Measurements from ENCODE around the gene ROBO2.

The ROBO2 gene

DNA sequence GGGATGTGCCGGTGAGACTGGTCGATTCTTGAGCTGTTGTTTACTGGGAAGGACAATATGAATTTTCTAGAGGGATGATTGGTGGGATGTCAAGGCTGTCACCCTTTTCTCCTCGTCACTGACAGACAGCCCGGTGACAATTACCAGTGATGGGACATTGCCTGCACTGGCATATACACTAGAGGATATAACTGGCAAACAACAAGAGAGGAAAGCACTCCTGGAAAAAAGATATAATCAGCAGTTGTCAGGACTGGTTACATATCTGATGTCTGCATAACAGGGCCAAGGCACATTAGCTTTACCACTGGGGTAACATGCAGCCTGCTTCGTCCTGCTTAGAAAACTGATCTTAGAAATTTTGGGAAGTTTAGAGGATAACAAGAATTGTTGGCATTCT is 131.1 kb downstream of the ROBO2 start:
- DNase-seq, result no peak
- in situ Hi-C loops (cut with HindIII; ENCODE audit: low pct_ligation_motif_present, low pct_unique_long_range_greater_than_20kb, low sequenced_read_pairs), result no loop called here

DNA sequence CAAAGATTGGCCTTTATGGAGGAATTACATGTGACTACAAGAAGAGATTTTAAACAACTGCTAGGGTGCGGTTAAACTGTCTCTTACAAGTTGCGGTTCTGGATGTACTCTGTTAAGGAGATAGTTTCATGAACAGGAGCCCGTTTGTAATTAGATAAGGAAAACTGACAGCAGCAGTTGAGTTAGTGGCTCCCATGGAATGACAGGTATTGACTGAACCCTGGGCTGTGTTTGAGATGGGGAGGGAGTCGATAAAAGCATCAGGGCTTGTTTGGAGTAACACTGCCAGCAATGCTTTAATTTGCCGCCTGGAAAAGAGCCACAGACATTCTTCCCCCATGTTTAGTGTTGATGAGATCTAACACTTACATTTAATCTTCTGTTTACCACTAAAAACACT is 139.9 kb downstream of the ROBO2 start:
- in situ Hi-C loops (cut with HindIII; ENCODE audit: low pct_ligation_motif_present, low pct_unique_long_range_greater_than_20kb, low sequenced_read_pairs), result no loop called here
- DNase-seq, result no peak

DNA sequence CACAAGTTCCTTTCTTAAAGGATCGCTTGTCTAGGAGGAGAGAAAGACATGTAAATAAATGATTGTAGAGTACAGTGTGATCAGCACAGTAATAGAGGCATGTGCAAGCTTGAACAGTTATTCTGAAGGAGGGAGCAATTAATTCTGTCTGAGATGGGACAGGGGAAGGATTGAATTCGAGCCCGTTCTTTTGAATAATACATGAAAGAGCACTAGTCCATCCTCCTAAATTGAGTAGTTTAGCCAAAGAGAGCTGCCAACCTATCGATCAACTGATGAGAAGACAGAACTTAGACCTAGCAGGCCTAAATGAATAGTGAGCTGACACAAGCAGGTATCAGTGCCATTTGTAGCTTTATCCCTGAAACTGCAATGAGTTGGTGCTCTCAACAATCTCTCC is 142.4 kb downstream of the ROBO2 start:
- no peak for DNase-seq
- in situ Hi-C loops (cut with HindIII; ENCODE audit: low pct_ligation_motif_present, low pct_unique_long_range_greater_than_20kb, low sequenced_read_pairs), result no loop called here

DNA sequence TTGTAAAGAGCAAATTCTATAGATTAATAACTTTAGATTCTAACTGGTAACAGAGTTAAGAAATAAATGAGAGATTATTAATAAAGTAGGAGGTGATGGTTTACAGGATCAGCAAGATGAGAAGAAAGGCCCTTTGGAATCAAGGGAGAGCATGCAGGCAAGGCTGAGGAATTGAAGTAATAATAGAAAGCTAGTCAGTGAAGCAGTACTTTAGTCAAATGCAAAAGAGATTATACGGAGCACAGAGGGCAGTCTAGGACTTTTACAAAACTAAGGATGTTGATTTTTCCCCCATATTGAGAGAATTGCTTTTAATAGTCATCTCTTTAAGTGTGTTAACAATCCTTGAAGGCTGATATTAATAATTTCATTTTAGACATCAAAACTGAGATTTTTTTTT is 146.4 kb downstream of the ROBO2 start:
- no peak for DNase-seq
- in situ Hi-C loops (cut with HindIII; ENCODE audit: low pct_ligation_motif_present, low pct_unique_long_range_greater_than_20kb, low sequenced_read_pairs), result no loop called here

DNA sequence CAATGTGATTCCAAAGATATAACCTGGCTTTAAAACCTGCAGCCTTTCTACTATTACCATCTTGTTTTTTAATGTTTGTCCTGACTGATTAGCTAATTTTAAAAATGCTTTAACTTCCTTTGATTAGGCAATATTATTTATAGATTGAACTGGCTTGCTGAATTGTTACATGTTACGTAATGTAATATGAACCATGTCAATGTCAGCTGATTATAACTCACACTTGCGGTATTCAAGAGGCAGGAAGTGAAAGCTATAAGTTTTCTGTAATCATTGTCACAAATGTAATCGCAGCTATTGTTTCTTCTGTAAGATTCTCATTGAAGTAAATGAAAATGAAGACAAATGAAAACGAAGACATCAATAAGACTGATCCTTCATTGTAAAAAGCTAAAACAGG is 146.8 kb downstream of the ROBO2 start:
- in situ Hi-C loops (cut with HindIII; ENCODE audit: low pct_ligation_motif_present, low pct_unique_long_range_greater_than_20kb, low sequenced_read_pairs), result no loop called here
- no peak for DNase-seq

DNA sequence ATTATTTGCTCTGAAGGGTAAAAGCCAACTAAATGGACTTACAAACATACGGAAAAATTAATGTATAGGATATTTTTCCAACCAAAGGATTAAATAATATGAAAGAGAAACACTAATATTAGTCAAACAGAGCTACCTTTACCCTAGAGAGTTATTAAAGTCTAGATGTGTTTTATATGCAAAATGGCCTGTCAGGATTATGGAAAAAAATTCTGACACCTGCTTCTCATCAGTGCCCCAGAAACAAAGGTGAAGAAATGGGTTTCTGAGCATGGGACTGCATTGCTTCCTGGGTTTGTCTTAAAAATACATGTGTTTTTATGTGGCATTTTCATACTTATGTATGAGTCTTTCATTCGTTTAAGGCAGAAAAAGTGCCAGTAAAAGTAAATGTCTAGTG is 148.3 kb downstream of the ROBO2 start:
- in situ Hi-C loops (cut with HindIII; ENCODE audit: low pct_ligation_motif_present, low pct_unique_long_range_greater_than_20kb, low sequenced_read_pairs), result no loop called here

DNA sequence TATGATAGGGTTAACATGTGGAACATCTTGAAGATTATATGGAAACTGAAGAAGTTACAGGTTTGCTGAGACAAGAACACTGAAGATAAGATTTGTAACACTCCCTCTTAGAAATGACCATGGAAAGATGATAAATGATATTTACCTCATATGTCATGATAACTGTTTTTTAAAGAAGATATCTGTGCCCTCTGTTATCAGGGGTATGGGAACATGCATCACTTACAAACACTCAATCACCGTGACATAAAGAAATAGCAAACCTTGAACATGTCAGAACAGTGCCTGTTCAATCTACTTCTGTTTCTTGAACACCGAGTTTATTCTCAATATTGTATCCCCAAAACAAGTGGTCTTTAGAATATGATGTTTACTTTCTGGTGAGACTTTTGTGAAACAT is 149.4 kb downstream of the ROBO2 start:
- no peak for DNase-seq

More for the DNA sequence above, 148.3 kb downstream of the ROBO2 start:
- DNase-seq, result no peak

DNA sequence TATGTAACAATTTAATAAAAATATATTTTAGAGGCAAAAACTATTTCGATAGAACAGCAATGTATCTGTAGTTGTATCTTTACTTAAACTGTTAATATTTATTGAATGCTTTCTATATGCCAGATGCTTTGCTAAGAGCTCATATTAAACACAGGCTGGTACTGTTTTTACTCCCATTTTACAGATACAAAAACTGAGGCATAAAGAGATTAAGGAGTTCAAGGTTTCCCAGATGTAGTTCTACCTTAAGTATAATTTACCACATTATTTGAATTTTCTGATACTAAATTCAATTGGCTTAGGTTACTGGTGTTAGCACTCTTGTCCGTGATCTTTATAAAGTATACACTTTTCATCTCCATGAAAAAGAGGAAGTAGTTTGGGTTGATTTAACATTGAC is 149.8 kb downstream of the ROBO2 start:
- in situ Hi-C loops (cut with HindIII; ENCODE audit: low pct_ligation_motif_present, low pct_unique_long_range_greater_than_20kb, low sequenced_read_pairs), result no loop called here
- DNase-seq, result no peak

More for the DNA sequence above, 149.4 kb downstream of the ROBO2 start:
- in situ Hi-C loops (cut with HindIII; ENCODE audit: low pct_ligation_motif_present, low pct_unique_long_range_greater_than_20kb, low sequenced_read_pairs), result no loop called here

DNA sequence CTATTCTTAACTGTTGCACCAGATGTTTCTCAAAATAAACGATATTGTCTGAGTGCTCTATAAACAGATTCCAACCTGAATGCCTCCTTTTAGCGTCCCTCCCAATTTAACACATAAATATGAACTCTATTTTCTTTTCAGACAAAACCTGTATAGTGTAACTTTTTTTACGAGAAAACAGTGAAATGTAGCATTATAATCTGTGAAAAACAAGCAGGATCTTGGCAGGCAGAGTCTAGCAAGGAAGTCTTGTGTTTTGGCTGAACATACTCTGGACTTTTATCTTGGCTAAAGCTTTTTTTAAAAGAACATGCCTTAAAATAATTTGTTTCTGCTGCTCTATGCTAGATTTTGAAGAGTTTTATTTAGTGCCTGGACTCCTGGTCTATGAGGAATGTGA is 150.5 kb downstream of the ROBO2 start:
- DNase-seq, result no peak
- in situ Hi-C loops (cut with HindIII; ENCODE audit: low pct_ligation_motif_present, low pct_unique_long_range_greater_than_20kb, low sequenced_read_pairs), result no loop called here

DNA sequence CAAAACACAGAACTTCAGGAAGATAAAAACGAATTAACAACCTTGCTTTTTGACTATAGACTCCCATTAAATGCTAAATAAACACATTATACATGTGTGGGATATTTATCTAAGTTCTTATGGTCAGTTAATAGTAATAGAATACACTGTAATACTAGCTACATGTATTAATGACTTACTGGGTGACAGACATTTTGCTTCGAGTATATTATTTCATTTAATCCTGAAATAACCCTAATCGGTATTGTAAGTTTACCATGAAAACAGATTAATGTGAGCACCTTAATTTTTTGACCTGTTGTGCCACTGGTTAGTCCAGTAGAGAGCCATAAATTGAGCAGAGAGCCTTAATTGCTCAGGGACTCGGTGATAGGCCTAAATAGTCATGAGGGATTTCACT is 151.1 kb downstream of the ROBO2 start:
- in situ Hi-C loops (cut with HindIII; ENCODE audit: low pct_ligation_motif_present, low pct_unique_long_range_greater_than_20kb, low sequenced_read_pairs), result no loop called here

DNA sequence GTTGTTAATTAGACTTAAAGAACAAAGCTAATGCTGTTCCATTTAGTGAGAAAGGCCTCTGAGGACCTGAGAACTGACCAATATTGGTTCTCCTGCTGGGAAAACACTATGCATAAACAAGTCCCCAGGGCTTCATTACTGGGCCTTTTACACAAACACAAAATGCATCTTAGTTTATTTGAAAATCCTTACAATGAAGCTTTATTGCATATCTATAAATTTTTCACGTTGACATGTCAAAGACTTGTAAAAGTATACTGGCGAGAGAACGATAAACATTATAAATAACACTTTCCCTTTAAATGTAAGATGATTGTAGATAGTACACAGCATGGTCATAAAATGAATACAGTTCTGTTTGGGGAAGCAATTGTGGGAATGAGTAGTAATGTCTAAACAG is 151.7 kb downstream of the ROBO2 start:
- in situ Hi-C loops (cut with HindIII; ENCODE audit: low pct_ligation_motif_present, low pct_unique_long_range_greater_than_20kb, low sequenced_read_pairs), result no loop called here
- no peak for DNase-seq

More for the DNA sequence above, 151.1 kb downstream of the ROBO2 start:
- DNase-seq, result no peak

DNA sequence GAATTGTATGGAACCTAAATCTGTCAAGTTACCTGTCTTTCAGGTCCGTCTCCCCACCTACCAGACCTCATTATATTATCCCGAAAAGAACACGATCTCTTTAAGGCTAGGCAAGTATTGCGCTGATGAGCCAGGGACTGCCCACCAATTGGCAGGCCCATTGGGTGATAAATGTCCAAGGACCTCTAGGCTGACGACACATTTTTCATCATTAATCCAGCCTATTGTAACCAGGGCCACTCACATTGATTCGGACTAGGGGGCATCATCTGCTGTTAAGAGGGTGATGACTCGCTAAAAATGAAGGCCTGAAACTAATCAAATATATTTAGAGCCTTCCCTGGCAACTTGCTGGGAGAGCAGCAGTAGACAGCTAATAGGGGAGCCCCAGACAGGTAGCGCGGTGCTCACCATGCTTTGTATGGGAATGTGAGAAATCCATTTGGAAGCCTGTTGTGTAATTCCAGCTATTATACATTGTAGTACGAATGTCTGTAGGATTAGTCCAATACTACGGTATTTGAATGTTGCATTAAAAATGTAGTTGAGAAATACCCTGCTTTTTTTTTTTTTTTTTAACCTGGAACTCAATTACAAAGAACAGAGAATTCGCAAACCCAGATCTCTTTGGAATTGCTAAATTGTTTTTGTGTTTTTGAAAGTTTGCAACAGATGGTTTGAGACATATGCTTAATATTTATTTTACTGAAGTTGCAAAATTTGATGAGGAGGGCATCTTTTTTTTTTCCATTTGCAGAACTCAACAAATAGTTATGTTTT is 156.1 kb downstream of the ROBO2 start:
- DNase-seq, result no peak
- in situ Hi-C loops (cut with HindIII; ENCODE audit: low pct_ligation_motif_present, low pct_unique_long_range_greater_than_20kb, low sequenced_read_pairs), result no loop called here

DNA sequence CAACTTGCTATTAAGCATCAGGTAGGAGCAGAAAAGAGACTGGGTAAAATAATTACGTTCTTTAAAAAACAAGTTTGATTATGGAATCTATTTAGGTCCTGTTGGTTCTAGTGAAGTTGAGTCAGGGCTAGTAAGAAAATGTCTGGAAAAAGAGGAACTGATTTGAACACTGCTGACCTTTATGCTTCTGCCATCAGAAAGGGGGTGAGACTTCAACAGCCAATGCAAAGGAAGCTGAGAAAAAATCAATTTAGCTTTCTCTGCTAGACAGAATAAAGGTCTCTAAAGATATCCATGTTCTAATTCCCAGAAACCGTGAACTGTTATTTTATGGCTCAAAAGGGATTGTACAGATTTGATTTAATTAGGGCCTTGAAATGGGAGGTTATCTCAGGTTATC is 157.5 kb downstream of the ROBO2 start:
- DNase-seq, result no peak
- in situ Hi-C loops (cut with HindIII; ENCODE audit: low pct_ligation_motif_present, low pct_unique_long_range_greater_than_20kb, low sequenced_read_pairs), result no loop called here

DNA sequence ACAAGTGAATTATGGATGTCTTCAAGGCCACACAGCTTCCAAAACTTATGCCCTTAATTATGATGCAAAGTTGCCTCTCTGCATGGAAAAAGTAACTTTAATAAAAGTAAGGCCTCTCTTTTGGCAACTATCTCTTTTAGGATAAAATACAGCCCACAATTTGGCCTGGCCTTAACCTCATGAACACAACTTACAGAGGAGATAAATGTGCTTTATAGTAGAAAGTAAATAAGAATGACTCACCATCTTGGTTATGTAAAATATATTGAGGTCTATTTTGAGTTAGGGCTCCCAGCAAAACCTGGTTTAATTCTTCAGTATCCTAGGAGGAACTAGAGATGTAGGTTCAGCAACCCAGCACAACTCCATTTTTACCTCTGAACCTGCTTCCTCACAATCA is 164.0 kb downstream of the ROBO2 start:
- in situ Hi-C loops (cut with HindIII; ENCODE audit: low pct_ligation_motif_present, low pct_unique_long_range_greater_than_20kb, low sequenced_read_pairs), result no loop called here
- no peak for DNase-seq

DNA sequence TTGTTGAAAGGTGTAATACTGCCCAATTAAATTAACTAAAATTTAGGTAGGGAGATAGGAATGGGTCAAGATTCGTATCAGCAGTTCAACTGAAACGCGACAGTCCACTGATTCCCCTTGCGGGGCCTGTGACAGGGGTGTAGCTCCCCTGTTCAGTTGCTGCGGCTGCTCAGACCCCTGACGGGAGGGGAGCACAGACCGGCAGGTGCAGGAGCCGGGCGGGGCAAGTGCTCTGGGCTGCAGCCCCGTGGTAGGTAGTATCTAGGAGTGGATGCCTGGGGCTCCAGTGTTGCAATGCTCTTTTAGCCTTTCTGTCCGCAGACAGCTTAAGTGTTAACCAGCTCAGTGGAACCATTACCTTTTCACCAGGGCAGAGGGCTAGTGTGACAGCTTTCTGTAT is 164.9 kb downstream of the ROBO2 start:
- in situ Hi-C loops (cut with HindIII; ENCODE audit: low pct_ligation_motif_present, low pct_unique_long_range_greater_than_20kb, low sequenced_read_pairs), result no loop called here
- DNase-seq, result no peak

DNA sequence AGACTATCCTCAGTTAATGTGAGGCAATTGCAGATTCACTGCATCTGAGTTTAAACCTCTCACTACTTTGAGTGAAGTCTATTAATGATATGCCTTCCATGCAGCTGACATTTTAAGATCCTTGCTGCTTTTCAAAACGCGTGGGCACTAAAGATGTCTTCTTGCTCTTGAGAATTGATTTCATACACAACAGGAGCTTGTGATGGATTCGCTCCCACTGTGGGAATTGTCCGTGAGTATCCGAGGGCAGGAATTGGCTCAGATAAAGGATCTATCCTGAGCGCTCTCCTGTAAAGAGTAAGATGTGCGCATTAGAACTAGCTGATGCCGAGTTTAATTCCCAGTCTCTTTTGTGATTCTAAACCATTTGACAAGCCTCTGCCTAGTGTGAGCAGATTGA is 167.9 kb downstream of the ROBO2 start:
- DNase-seq, result no peak
- in situ Hi-C loops (cut with HindIII; ENCODE audit: low pct_ligation_motif_present, low pct_unique_long_range_greater_than_20kb, low sequenced_read_pairs), result no loop called here

DNA sequence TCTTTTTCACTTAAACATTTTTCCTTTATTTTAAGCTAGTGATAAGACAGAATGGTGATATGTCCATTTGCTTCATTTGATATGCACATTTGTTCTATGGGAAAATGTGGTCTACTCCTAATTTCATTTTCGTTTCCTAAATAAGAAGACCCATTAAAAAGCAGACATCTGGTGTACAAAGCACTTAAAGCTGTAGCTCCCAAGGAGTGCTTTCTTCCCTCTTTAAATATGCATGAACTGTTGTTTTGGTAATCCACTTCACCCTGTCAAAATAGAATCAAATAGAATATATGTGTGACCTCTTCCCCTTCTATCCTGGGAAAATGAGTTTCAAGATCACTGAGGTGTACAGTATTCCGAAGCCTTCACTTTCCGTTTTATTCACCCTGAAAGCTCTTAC is 182.8 kb downstream of the ROBO2 start:
- in situ Hi-C loops (cut with HindIII; ENCODE audit: low pct_ligation_motif_present, low pct_unique_long_range_greater_than_20kb, low sequenced_read_pairs), result no loop called here
- no peak for DNase-seq

DNA sequence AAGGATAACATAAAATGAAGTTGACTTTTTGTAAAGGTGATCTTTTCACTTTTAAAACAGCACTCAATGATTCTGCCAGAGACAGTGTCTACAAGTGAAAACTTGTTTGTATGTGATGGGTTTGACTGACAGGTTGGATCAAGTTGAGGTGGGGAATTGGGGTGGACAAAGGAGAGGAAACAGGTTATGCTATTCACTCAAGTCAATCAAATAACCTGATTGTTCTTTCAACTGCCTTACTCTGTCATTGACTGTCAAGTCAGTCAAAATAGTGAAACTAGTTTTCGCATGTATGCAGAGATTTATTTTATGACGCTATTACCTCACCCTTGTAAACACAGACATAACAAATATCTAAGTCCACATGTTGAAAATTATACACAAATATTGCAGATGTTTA is 187.7 kb downstream of the ROBO2 start:
- in situ Hi-C loops (cut with HindIII; ENCODE audit: low pct_ligation_motif_present, low pct_unique_long_range_greater_than_20kb, low sequenced_read_pairs), result no loop called here
- DNase-seq, result no peak

DNA sequence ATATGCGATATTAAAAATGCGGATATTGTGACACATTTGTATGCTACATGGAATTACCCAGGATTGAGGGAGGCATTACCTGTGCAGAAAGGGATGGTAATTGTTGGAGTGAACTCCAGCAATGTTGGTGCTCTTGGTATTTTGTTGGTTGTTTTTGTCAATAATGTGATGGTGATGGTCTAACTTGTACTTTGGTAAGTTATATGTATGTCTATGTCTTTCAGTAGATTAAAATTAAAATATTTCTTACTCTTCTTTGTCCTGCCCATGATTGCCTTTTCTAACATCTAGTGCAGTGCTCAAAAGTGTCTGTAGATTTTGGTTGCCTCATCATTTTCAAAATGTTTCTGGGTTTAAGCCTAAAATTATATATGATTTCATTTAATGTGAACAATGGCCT is 192.7 kb downstream of the ROBO2 start:
- in situ Hi-C loops (cut with HindIII; ENCODE audit: low pct_ligation_motif_present, low pct_unique_long_range_greater_than_20kb, low sequenced_read_pairs), result no loop called here
- no peak for DNase-seq

DNA sequence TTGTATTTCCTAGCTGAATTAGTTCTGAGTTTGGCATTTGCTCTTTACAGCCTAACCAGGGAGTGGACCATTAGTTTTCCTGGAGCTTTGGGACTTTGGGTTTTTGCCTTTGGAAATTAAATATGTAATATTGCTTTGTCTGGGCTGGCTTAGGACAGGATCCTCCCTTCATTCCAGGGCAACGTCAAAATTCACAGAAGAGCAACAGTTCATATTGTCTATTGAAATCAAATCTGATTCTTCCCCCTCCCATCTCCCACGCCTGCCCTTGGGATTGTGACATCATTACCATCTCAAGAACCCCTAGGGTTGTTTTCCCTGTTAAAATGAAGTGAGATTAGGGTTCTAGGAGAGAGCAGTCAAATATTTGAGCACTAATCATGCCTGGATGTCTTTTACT is 194.1 kb downstream of the ROBO2 start:
- in situ Hi-C loops (cut with HindIII; ENCODE audit: low pct_ligation_motif_present, low pct_unique_long_range_greater_than_20kb, low sequenced_read_pairs), result no loop called here
- no peak for DNase-seq

DNA sequence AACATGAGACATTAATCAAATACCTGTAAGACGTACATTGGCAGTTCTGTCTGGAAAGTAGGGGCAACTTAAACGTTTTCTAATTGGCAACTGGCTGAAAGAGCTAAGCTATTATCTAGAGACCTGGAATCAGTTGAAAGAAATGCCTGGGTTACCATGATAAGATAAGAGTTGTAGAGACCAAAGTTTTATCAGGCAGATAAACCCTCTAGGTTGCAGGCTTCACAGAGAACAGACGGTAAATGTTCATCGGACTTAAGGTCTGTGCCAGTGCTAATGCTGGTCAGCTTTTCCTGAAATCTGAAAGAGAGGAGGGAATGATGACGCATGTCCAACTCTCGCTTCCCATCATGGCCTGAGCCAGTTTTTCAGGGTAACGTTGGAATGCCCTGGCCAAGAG is 196.2 kb downstream of the ROBO2 start:
- in situ Hi-C loops (cut with HindIII; ENCODE audit: low pct_ligation_motif_present, low pct_unique_long_range_greater_than_20kb, low sequenced_read_pairs), result no loop called here
- DNase-seq, result no peak

Measured in ACHN (cell line).